SW480 (cell line): ENCODE data around the gene SEC61A2.
A peak's percentile ranks its signal among the peaks of the same experiment; 100 is the strongest.

Experiments used
- DNase-seq: peaks from one replicate; pipeline ENCODE4 v3.0.0-alpha.2; 2016; ENCODE audit warnings: low spot score

Gene SEC61A2

GRCh38 chr10:12196531-12197211, 67.2 kb downstream of the SEC61A2 start:
- DNase-seq, result peak; percentile 18

GRCh38 chr10:12198156-12198555, 68.7 kb downstream of the SEC61A2 start:
- no peak for DNase-seq

- no peak for DNase-seq
Measured at GRCh38 chr10:12200850-12201249, 71.4 kb downstream of the SEC61A2 start.

GRCh38 chr10:12201543-12201942, 72.1 kb downstream of the SEC61A2 start:
- DNase-seq, result no peak

- DNase-seq, result no peak
Measured at GRCh38 chr10:12202226-12202625, 72.7 kb downstream of the SEC61A2 start.

- DNase-seq, result no peak
Measured at GRCh38 chr10:12205082-12205481, 75.6 kb downstream of the SEC61A2 start.

- no peak for DNase-seq
Measured at GRCh38 chr10:12207114-12207513, 77.6 kb downstream of the SEC61A2 start.

- no peak for DNase-seq
Measured at GRCh38 chr10:12208460-12208859, 79.0 kb downstream of the SEC61A2 start.

- DNase-seq, result no peak
Measured at GRCh38 chr10:12212454-12212853, 83.0 kb downstream of the SEC61A2 start.

GRCh38 chr10:12213621-12214020, 84.1 kb downstream of the SEC61A2 start:
- no peak for DNase-seq

GRCh38 chr10:12214093-12214492, 84.6 kb downstream of the SEC61A2 start:
- DNase-seq, result no peak

- peak; percentile 20 for DNase-seq
Measured at GRCh38 chr10:12214763-12215218, 85.3 kb downstream of the SEC61A2 start.
